ENCODE data around the gene MYO18B.

MYO18B gene, protein sequence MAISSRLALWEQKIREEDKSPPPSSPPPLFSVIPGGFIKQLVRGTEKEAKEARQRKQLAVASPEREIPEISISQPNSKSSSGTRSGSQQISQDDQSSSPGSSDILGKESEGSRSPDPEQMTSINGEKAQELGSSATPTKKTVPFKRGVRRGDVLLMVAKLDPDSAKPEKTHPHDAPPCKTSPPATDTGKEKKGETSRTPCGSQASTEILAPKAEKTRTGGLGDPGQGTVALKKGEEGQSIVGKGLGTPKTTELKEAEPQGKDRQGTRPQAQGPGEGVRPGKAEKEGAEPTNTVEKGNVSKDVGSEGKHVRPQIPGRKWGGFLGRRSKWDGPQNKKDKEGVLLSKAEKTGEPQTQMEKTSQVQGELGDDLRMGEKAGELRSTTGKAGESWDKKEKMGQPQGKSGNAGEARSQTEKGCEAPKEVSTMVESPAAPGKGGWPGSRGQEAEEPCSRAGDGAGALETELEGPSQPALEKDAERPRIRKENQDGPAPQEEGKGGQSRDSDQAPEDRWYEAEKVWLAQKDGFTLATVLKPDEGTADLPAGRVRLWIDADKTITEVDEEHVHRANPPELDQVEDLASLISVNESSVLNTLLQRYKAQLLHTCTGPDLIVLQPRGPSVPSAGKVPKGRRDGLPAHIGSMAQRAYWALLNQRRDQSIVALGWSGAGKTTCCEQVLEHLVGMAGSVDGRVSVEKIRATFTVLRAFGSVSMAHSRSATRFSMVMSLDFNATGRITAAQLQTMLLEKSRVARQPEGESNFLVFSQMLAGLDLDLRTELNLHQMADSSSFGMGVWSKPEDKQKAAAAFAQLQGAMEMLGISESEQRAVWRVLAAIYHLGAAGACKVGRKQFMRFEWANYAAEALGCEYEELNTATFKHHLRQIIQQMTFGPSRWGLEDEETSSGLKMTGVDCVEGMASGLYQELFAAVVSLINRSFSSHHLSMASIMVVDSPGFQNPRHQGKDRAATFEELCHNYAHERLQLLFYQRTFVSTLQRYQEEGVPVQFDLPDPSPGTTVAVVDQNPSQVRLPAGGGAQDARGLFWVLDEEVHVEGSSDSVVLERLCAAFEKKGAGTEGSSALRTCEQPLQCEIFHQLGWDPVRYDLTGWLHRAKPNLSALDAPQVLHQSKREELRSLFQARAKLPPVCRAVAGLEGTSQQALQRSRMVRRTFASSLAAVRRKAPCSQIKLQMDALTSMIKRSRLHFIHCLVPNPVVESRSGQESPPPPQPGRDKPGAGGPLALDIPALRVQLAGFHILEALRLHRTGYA (N-terminal part only)

GRCh38 chr22:25741692-25742626 lies at the start of gene MYO18B:
MYO18B (plus strand) TSS chr22:25742188; CDS start chr22:25761093, 18,905 bp downstream.
- TF ChIP-seq, protein P1, sequence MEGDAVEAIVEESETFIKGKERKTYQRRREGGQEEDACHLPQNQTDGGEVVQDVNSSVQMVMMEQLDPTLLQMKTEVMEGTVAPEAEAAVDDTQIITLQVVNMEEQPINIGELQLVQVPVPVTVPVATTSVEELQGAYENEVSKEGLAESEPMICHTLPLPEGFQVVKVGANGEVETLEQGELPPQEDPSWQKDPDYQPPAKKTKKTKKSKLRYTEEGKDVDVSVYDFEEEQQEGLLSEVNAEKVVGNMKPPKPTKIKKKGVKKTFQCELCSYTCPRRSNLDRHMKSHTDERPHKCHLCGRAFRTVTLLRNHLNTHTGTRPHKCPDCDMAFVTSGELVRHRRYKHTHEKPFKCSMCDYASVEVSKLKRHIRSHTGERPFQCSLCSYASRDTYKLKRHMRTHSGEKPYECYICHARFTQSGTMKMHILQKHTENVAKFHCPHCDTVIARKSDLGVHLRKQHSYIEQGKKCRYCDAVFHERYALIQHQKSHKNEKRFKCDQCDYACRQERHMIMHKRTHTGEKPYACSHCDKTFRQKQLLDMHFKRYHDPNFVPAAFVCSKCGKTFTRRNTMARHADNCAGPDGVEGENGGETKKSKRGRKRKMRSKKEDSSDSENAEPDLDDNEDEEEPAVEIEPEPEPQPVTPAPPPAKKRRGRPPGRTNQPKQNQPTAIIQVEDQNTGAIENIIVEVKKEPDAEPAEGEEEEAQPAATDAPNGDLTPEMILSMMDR (IDR thresholded peaks at IDR 0.05; ENCODE audit: borderline replicate concordance, control extremely low read depth, extremely low read depth, insufficient read depth, missing control alignments) = no peak
- no peak for DNase-seq (ENCODE audit: low spot score)
- in situ Hi-C loops (cut with MboI; ENCODE audit: low sequenced_read_pairs, unreplicated experiment) = no loop called here

GRCh38 chr22:25692397-25693267 lies 49.4 kb upstream of the MYO18B start:
- no peak for DNase-seq (ENCODE audit: low spot score)
- in situ Hi-C loops (cut with MboI; ENCODE audit: low sequenced_read_pairs, unreplicated experiment) = no loop called here
- TF ChIP-seq, protein P1 (IDR thresholded peaks at IDR 0.05; ENCODE audit: borderline replicate concordance, control extremely low read depth, extremely low read depth, insufficient read depth, missing control alignments) = no peak

DNA sequence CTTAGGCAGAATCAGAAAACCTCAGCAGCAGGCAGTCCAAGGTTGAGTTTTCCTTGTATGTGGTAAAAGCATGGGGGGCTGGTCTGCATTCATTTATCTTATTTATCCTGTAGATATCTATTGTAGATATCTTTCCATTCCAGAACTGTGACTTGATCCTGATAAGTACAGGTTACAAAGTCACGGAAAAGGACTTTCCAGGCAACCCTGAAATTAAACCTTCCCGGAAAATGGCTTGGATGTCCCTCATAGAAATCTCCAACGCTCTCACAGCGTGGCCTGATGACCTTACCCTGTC lies 48.8 kb upstream of the MYO18B start:
- no peak for DNase-seq (ENCODE audit: low spot score)
- TF ChIP-seq, protein P1 (IDR thresholded peaks at IDR 0.05; ENCODE audit: borderline replicate concordance, control extremely low read depth, extremely low read depth, insufficient read depth, missing control alignments) = no peak
- in situ Hi-C loops (cut with MboI; ENCODE audit: low sequenced_read_pairs, unreplicated experiment) = no loop called here

DNA sequence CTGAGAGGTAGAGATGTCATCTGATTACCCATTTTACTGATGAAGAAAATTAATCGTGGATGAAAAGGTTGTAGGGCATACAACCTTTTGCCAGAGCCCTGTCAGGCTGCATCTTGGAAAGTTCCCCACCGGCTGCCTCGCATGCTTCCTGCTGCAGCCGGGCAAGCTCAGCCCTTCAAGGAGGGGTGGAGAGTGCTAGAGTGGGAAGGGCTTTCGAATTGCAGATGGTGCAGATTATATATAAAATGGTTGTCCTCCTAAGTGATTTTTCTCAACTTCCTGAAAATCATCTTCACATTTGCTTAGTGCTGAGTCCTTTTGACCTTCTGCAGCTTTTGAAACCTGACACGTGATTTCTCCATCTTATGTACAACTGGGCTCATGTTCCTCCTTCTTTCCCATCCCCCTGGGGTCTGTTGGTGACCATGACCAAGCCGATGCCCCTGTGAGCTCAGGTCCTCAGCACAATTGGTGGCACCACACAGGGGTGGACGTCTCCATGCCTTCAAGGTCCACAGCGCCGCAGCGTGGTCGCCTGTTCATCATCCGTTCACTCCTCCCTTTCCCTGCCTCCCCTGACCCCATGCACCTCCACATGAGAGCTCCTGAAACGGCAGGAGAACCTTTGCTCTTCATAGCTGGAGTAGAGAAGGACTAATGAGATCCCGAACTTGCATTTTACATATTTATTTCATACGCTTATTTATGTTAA lies 47.6 kb upstream of the MYO18B start:
- in situ Hi-C loops (cut with MboI; ENCODE audit: low sequenced_read_pairs, unreplicated experiment) = no loop called here
- TF ChIP-seq, protein P1 (IDR thresholded peaks at IDR 0.05; ENCODE audit: borderline replicate concordance, control extremely low read depth, extremely low read depth, insufficient read depth, missing control alignments) = no peak
- DNase-seq (ENCODE audit: low spot score) = no peak

DNA sequence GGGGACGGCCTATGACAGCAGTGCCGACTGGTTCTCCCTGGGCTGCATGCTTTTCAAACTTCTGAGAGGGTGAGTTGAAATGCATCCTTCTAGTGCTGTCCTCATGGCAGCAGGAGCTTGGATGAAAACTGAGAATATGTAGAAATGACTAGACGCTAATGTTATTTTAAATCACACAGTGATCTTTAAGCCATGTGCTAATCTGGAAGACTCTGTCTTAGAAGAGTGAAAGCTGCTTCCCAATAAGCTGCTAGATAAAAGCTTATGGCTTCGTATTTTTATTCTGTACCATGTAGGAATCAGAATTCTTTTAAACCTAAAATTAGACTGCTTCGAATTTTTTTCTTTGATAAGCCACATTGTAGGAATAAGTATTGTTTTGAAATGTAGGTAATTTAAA lies 46.8 kb upstream of the MYO18B start:
- in situ Hi-C loops (cut with MboI; ENCODE audit: low sequenced_read_pairs, unreplicated experiment) = no loop called here
- no peak for DNase-seq (ENCODE audit: low spot score)
- TF ChIP-seq, protein P1 (IDR thresholded peaks at IDR 0.05; ENCODE audit: borderline replicate concordance, control extremely low read depth, extremely low read depth, insufficient read depth, missing control alignments) = no peak

All from GM13976 (cell line).